Progenitor cell of endocrine pancreas (in vitro differentiated cells): ENCODE data around the gene FEM1B. TPM values are rescaled to one million over a fixed set of nuclear protein-coding genes. Genes with fewer than 3 reads are reported as not detected.

ENCODE experiments used
- DNase-seq: peaks from one replicate; pipeline ENCODE4 v3.0.0; 2021; ENCODE audit warnings: low spot score; ENCODE audit not compliant: unreplicated experiment
- H3K27ac Mint-ChIP-seq: 2 replicates; pipeline ENCODE4 v1.8.0; 2021; ENCODE audit warnings: mild to moderate bottlenecking, moderate library complexity, mixed read lengths
- H3K27me3 Mint-ChIP-seq: 2 replicates; pipeline ENCODE4 v1.8.0; 2021; ENCODE audit warnings: mixed read lengths
- H3K36me3 Mint-ChIP-seq: 2 replicates; pipeline ENCODE4 v1.8.0; 2022; ENCODE audit warnings: mixed read lengths; ENCODE audit not compliant: insufficient read depth
- H3K4me1 Mint-ChIP-seq: 2 replicates; pipeline ENCODE4 v1.8.0; 2021; ENCODE audit warnings: low read depth, mixed read lengths
- H3K4me3 Mint-ChIP-seq: 2 replicates; pipeline ENCODE4 v1.8.0; 2021; ENCODE audit warnings: low read depth, mild to moderate bottlenecking, moderate library complexity, mixed read lengths
- H3K9me3 Mint-ChIP-seq: 2 replicates; pipeline ENCODE4 v1.8.0; 2021; ENCODE audit warnings: low read depth, mixed read lengths
- CTCF ChIP-seq: fragments of 200-600 bp; sonication (generic); IDR thresholded peaks from one replicate; pipeline ENCODE4 v1.5.0; 2021; ENCODE audit warnings: antibody characterized with exemption, mild to moderate bottlenecking; ENCODE audit not compliant: unreplicated experiment
- total RNA-seq: library from RNA; stranded (reverse); gene quantifications from 2 replicates; pipeline ENCODE4 v1.2.1, GENCODE V29; 2021

The FEM1B gene
- total RNA-seq, 1 donor from 2014 or later = 45.9 TPM

DNA sequence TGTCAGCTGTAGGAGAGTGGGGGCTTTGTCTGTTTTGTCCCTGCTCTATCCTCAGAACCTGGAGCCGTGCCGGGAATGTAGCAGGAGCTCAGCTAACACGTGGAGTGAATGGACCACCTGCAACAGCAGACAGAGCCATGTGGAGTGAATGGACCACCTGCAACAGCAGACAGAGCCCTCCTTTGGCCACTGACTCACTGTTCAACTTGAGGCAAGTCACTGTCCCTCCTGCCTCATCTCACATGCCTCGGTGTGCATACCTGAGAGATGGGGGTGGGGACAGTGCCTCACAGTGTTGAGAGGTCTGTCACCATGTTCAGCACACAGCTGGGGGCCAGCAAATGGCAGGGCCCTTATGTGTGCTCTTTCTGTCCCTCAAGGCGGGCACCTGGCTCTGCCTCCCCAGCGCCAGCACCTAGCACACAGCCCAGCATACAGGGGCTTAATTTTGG, 27.9 kb downstream of the FEM1B start:
- no peak overlapping the region for H3K4me3 Mint-ChIP-seq
- no peak for TF ChIP-seq CTCF
- peak overlapping the region; percentile 5 for H3K27ac Mint-ChIP-seq
- no peaks in the 10 kb centered on the region for H3K27me3 Mint-ChIP-seq
- no peaks in the 10 kb centered on the region for H3K9me3 Mint-ChIP-seq
- peaks cover 3% of the 10 kb centered on the region for H3K4me1 Mint-ChIP-seq
- no peak for DNase-seq
- no peaks in the 10 kb centered on the region for H3K36me3 Mint-ChIP-seq

- H3K36me3 Mint-ChIP-seq = no peaks in the 10 kb centered on the region
- H3K27me3 Mint-ChIP-seq = no peaks in the 10 kb centered on the region
- no peak for DNase-seq
- no peaks in the 10 kb centered on the region for H3K9me3 Mint-ChIP-seq
- no peak overlapping the region for H3K4me3 Mint-ChIP-seq
- peaks cover 3% of the 10 kb centered on the region for H3K4me1 Mint-ChIP-seq
- no peak for TF ChIP-seq CTCF
- no peak overlapping the region for H3K27ac Mint-ChIP-seq
Measured at GRCh38 chr15:68307131-68307928, 29.8 kb downstream of the FEM1B start.

DNA sequence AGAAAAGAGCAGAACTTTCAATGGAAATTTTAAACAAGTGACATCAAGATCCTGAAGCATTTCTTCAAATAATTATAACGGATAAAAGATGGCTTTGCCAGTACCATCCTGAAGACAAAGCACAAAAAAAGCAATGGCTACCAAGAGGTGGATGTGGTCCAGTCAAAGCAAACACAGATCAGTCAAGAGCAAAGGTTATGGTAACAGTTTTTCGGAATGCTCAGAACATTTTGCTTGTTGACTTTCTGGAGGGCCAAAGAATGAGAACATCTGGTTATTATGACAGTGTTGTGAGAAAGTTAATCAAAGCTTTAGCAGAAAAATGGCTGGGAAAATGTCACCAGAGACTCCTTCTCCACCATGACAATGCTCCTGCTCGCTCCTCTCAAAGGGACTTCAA, 31.5 kb downstream of the FEM1B start:
- no peak for DNase-seq
- Mint-ChIP-seq H3K27ac (no peak overlapping the region), H3K9me3 (no peaks in the 10 kb centered on the region), H3K4me1 (peaks cover 3% of the 10 kb centered on the region), H3K27me3 (no peaks in the 10 kb centered on the region), H3K4me3 (no peak overlapping the region), H3K36me3 (no peaks in the 10 kb centered on the region)
- no peak for TF ChIP-seq CTCF

DNA sequence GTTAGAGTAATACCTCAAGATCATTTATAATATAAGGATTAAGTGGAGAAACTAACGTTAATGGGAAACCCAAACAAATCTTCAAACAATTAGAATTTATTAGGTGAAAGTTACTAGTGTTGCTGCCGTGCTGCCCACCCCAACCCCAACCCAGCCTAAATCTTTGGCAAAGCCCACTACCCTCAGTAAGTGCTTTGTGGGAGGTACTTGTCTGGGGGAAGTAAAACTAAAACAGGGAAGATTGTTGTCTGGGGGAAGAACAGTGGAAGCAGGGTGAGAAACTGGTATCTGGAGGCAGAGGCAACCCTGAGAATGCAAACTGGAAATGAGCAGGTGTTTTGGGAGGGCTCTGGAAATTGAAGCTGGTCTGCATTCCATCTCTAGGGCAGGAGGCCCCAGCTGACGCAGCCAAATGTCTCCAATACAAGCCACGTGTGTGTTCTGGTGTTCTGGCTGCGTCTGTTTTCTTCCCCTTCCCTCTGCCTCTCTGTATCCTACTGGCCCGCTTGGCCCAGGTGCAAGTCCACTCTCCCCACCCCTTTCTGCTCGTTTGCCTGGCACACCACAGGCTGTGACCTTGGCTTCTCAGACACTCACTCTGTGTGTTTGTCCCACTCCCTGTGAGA, 32.7 kb downstream of the FEM1B start:
- H3K27me3 Mint-ChIP-seq = peaks cover 3% of the 10 kb centered on the region
- no peak for TF ChIP-seq CTCF
- no peaks in the 10 kb centered on the region for H3K9me3 Mint-ChIP-seq
- H3K4me1 Mint-ChIP-seq = no peaks in the 10 kb centered on the region
- no peak overlapping the region for H3K4me3 Mint-ChIP-seq
- no peak overlapping the region for H3K27ac Mint-ChIP-seq
- no peaks in the 10 kb centered on the region for H3K36me3 Mint-ChIP-seq
- DNase-seq = no peak

- TF ChIP-seq CTCF = no peak
- H3K27me3 Mint-ChIP-seq = peaks cover 3% of the 10 kb centered on the region
- no peak for DNase-seq
- H3K9me3 Mint-ChIP-seq = no peaks in the 10 kb centered on the region
- H3K27ac Mint-ChIP-seq = no peak overlapping the region
- H3K4me1 Mint-ChIP-seq = no peaks in the 10 kb centered on the region
- no peaks in the 10 kb centered on the region for H3K36me3 Mint-ChIP-seq
- H3K4me3 Mint-ChIP-seq = no peak overlapping the region
Measured at GRCh38 chr15:68310804-68311463, 33.4 kb downstream of the FEM1B start.
